ENCODE results near the gene STAT4.

- TF ChIP-seq CTCF (IDR thresholded peaks at IDR 0.05; ENCODE audit: low read depth, low read length, missing input control) (no peak), MAX (IDR thresholded peaks at IDR 0.05) (no peak), RXRA (IDR thresholded peaks at IDR 0.05) (no peak), TAF1 (conservative IDR thresholded peaks at IDR 0.05) (no peak), HNF4G (IDR thresholded peaks at IDR 0.05) (no peak)
These were observed 86.2 kb downstream of the STAT4 start for GRCh38 chr2:191064590-191064989.

Data from liver (tissue), 3 donors.